NCI-H82 (cell line): Measurements from ENCODE around the gene MRPL44.
A peak's percentile ranks its signal among the peaks of the same experiment; 100 is the strongest.
"Not testable (repeated sequence)": the region's sequence is repeated elsewhere in the genome, so short reads cannot be mapped to it uniquely, and the experiment has no call there.

ENCODE experiments used
- DNase-seq: peaks from one replicate; lab custom pipeline; 2025; lab: John Stamatoyannopoulos, UW

Gene MRPL44

GRCh38 chr2:223936862-223937326 lies 20.4 kb upstream of the MRPL44 start:
- DNase-seq, result no peak

GRCh38 chr2:223937535-223937934 lies 19.7 kb upstream of the MRPL44 start:
- no peak for DNase-seq

- not testable (repeated sequence) for DNase-seq
Observed at GRCh38 chr2:223939438-223939837, 17.8 kb upstream of the MRPL44 start.

- DNase-seq, result no peak
Observed at GRCh38 chr2:223941579-223942277, 15.5 kb upstream of the MRPL44 start.

DNA sequence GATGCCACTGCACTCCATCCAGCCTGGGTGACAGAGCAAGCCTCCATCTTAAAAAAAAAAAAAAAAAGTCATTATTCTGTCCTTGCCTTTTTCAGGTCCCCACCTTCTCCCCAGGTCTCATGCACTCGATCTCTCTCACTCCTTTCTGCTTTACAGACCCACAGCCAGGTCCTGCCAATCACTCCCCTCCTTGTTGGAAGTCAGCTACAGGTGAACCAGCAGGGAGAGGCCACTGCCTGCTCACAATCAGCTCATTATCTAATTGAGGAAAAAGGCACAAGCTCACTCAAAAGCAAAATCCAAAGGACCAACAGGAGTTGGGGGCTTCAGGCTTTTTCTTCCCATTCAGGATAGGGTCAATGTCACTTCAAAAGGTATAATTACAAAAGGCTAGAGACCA lies 14.1 kb upstream of the MRPL44 start:
- no peak for DNase-seq

DNA sequence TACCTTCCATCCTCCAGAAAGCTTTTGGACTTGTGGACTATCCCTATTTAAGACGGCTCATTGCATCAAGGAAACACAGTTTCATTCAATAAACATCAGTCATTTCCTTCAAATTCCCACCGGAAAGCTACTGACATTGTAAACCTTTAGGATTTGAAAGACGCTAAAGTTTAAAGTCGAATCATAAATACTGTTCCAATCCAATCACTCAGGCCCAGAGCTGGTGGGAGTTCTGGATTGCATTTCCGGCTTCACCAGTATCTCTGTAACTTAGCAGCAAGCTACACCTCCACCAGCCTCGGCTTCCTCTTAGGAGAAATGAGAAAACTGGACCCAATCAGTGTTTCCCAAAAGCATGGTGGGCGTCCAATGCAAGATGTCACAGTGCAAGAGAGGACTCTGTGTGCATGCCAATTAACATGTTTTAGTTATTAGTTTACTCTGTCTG lies 13.7 kb upstream of the MRPL44 start:
- DNase-seq, result no peak

- DNase-seq, result peak; percentile 43
Observed at GRCh38 chr2:223944166-223944702, 13.0 kb upstream of the MRPL44 start.

- peak; percentile 91 for DNase-seq
Observed at GRCh38 chr2:223944703-223945531, 12.3 kb upstream of the MRPL44 start, which contains the start of gene WDFY1. TSS of gene WDFY1 (minus strand) at chr2:223945335. CDS start at chr2:223945284, 51 bp downstream.

DNA sequence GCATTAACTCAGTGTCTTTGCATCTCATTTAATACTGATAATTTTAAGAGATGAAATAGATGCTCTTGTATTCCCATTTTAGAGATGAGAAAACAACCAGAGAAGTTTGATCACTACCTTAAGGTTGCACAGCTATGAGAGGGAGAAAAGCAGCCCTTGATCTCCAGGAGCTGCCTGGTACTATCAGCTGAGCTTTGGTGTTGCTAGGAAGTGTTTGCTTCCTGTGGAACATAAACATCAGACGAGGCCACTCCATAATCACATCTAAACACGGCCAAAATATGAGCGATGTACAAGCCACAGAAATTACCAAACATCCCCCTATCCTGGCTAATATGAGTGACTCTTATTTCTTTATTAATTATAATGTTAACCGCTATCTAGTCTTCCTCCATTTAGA lies 11.5 kb upstream of the MRPL44 start:
- no peak for DNase-seq

GRCh38 chr2:223947711-223948205 lies 9.5 kb upstream of the MRPL44 start:
- peak; percentile 68 for DNase-seq

- no peak for DNase-seq
Observed at GRCh38 chr2:223949241-223949840, 7.9 kb upstream of the MRPL44 start.

DNA sequence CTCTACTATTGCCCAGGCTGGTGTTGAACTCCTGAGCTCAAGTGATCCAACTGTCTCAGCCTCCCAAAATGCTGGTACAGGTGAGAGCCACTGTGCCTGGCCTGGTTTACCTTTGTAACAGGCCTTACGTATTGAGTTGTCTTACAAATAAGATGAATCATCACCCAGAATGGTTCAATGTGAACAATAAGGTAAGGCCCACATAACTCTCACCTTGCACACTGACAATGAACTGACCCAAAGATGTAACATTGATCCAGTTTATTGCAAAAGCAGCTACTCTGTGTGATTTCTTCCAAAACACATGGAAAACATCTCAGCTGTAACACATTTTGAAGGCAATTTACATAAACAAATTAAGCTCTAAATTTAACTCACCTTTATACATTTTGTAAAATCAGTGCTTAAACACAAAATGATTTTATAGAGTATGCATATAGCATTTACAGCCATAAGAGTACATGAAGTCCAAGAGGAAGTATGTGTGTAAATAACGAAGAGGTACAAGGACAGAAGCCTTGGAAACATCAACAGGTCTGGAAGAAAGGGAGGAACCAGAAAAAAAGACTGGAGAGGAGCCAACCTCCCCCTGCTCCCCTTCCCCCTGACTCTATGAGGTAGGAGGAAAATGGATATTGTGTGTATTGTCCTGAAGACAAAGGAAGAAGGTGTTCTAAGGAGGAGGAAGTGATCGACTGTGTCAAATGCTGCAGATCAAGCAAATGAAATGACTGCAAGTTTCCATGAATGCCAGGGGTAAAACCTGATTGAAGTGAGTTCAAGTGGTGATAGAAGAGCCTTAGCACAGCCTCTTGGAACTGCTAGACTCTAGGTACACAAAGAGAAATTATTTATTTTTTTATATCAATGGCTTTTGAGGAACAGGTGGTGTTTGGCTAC lies 6.6 kb upstream of the MRPL44 start:
- DNase-seq, result no peak

DNA sequence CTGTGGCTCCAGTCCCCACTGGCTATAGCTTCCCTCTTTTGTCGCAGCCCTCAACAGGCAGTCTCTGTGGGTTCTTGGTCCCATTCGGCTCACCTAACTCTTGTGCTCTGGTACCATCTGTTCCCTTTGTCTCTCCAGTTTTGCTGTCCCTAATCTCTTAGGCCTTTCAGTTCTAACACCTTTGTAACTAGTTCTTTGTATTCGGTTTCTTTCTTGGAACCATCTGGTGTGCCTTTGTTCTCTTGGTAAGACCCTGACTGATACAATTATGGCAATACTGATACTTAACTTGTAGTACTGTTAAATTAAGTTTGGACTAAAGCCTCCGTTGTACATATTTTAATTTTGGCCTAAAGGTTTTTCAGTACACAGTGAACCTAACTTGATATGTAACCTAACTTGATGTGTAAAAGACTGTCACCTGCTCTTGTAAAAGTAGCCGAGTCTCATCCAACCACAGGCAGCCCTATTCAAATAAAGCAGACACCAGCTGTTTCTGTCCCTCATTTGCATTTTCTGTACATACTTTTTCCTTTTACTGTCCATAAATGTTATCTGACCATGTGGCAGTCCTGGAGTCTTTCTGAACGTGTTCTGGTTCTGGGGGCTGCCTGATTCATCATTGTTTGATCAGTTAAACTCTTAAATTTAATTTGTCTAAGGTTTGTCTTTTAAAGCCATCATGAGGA lies 4.8 kb upstream of the MRPL44 start:
- peak; percentile 96 for DNase-seq

- peak; percentile 39 for DNase-seq
Observed at GRCh38 chr2:223954401-223954800, 2.9 kb upstream of the MRPL44 start.

DNA sequence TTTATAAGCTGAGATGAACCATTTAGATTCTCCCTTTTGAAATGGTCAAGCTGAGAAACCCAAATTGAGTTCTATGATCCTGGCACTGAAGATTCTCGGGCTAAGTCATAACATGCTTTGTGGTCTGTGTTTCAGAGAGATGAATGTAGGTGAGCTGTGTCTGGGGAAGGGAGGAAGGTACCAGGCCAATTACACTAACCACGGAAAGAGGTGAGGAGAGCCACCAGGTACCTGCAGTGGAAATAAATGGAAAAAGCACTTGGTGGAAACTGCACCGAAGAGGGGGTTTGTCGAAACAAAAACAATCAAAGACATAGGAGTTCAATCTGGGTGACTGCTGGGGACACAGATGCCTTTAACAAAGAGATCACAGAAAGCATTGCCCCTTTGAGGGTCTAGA lies 963 bp upstream of the MRPL44 start:
- no peak for DNase-seq

DNA sequence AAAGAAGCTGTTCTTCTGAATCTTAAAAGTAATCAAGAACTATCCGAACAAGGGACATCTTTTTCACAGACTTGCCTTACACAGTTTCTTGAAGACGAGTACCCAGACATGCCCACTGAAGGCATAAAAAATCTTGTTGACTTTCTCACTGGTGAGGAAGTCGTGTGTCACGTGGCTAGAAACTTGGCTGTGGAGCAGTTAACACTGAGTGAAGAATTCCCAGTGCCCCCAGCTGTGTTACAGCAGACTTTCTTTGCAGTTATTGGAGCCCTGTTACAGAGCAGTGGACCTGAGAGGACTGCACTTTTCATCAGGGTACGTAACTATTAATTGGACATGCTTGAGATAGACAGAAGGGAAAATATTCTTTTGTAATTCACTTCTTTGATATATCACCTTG lies 2.4 kb downstream of the MRPL44 start:
- DNase-seq, result no peak

DNA sequence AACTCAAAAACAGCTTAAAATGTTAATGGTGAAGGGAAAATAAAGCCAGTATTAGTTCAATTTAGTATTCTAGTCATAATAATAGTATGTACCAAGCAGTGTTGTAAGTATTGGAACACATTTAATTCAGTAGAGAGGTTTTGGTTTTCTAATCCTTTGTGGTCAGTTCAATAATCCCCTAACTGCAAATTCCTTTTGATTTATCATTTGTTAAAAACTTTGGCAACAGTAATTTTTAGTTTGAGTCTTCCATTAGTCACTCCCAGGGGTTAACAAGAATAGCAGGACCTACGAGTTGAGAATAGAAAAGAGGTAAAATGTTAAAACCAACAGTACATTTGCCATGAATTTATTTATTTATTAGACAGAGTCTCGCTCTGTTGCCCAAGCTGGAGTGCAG lies 10.7 kb downstream of the MRPL44 start:
- no peak for DNase-seq

- no peak for DNase-seq
Observed at GRCh38 chr2:223969315-223969714, 12.1 kb downstream of the MRPL44 start.

DNA sequence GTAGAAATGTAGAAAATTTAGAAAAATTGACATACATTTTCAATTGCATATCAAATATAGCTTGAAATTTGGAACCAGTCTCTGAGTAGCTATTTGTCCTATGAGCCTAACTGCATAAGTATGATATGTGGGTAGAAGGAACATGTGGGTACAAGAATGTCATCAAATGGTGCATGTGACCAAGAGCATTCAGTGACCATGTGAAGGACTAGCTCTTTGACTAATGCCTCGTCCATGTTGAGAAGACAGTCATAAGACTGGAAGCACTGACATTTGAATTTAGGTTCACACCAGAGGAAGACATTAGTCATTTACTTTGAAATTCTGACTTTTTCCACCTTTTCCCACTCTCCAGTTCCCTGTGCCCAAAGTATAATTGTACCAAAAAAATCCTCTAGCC lies 12.6 kb downstream of the MRPL44 start:
- peak; percentile 7 for DNase-seq

DNA sequence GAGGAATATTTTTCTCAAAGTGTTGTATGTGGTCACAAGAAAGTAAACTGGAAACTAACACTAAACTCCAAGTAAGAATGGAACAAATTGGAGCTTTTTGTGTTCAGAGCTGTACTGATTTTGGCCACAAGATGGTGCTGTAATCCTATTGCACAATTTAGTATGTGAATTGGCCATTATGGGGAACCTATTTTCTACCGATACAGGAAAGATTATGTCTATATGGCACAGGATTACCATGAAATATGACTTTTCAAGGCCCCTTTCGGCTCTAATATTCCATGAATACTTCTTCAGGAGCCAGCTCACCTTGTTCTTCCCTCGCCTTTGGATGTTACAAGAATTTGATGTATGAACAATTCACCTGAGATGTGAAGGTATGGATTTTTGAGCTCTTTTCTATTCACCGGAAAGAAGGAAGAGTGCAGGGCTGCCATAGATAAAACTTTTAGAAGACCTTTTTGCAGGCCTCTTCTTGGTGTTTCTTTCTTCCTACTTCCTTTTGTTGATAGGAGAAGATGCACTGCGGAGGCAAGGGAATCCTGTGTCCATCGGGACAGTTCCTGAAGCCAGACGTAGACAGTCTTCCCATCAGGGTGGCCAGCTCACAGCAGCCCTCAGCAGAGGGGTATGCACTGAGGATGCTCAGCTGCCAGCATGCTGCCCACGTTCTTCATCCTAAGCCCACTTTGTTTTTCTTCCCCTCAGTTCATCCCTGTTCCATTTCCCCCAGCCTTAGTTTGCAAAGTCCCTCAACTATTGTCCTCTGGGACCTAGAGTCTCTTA lies 13.3 kb downstream of the MRPL44 start:
- DNase-seq, result peak; percentile 74
